Glutamatergic neuron (in vitro differentiated cells): Measurements from ENCODE around the gene GLYATL2. TPM values are rescaled to one million over a fixed set of nuclear protein-coding genes. Genes with fewer than 3 reads are reported as not detected.

Experiments used
- DNase-seq: peaks from one replicate; pipeline ENCODE4 v3.0.0; 2022
- H3K27ac Mint-ChIP-seq: one replicate; pipeline ENCODE4 v1.8.0; 2020; ENCODE audit warnings: mild to moderate bottlenecking, mixed read lengths, inconsistent platforms; ENCODE audit not compliant: unreplicated experiment
- H3K27me3 Mint-ChIP-seq: one replicate; pipeline ENCODE4 v1.8.0; 2020; ENCODE audit warnings: mild to moderate bottlenecking, moderate library complexity, mixed read lengths, inconsistent platforms; ENCODE audit not compliant: unreplicated experiment
- H3K36me3 Mint-ChIP-seq: one replicate; pipeline ENCODE4 v1.8.0; 2020; ENCODE audit warnings: mild to moderate bottlenecking, mixed read lengths, inconsistent platforms; ENCODE audit not compliant: unreplicated experiment
- H3K4me1 Mint-ChIP-seq: one replicate; pipeline ENCODE4 v1.8.0; 2020; ENCODE audit warnings: mild to moderate bottlenecking, low read depth, mixed read lengths, inconsistent platforms; ENCODE audit not compliant: unreplicated experiment
- H3K4me3 Mint-ChIP-seq: one replicate; pipeline ENCODE4 v1.8.0; 2020; ENCODE audit warnings: mild to moderate bottlenecking, mixed read lengths, inconsistent platforms; ENCODE audit not compliant: unreplicated experiment
- H3K9me3 Mint-ChIP-seq: one replicate; pipeline ENCODE4 v1.8.0; 2020; ENCODE audit warnings: mild to moderate bottlenecking, moderate library complexity, mixed read lengths, inconsistent platforms; ENCODE audit not compliant: unreplicated experiment
- CTCF ChIP-seq: fragments of 200-600 bp; sonication (generic); IDR thresholded peaks from one replicate; pipeline ENCODE4 v1.5.0; 2021; ENCODE audit not compliant: partially characterized antibody, unreplicated experiment
- long read RNA-seq: library from polyadenylated mRNA; unstranded; transcript quantifications from one replicate; pipeline ENCODE4 v2.0.0, GENCODE V29; 2020; ENCODE audit not compliant: unreplicated experiment
- total RNA-seq: library from RNA; stranded (reverse); fragmentation: NEBNext Ultra II Directional; extraction: Animal tissue kit (Norgen Biotek cat#: 25700); gene quantifications from one replicate; pipeline ENCODE4 v1.2.1, GENCODE V29; 2021; ENCODE audit not compliant: unreplicated experiment

GLYATL2 gene
- 0.83 TPM for total RNA-seq
- long read RNA-seq, partial matches to known transcripts = 0 of 2 reads
- long read RNA-seq, other reads (novel, unspliced or antisense) = 2 of 2 reads

GRCh38 chr11:58844361-58845005 is at the start of gene GLYATL2:
Gene GLYATL2, minus strand, starts transcription at chr11:58844704. Its CDS starts 5,092 bp downstream, at chr11:58839612.
- H3K36me3 Mint-ChIP-seq = no peaks in the 10 kb centered on the region
- no peak within 1 kb of the TSS for H3K4me3 Mint-ChIP-seq
- H3K27ac Mint-ChIP-seq = no peak within 1 kb of the TSS
- no peaks in the 10 kb centered on the region for H3K9me3 Mint-ChIP-seq
- no peaks in the 10 kb centered on the region for H3K4me1 Mint-ChIP-seq
- no peaks in the 10 kb centered on the region for H3K27me3 Mint-ChIP-seq
- TF ChIP-seq CTCF = no peak
- no peak for DNase-seq

GRCh38 chr11:58893899-58894298 is 49.4 kb upstream of the GLYATL2 start:
- H3K9me3 Mint-ChIP-seq = no peaks in the 10 kb centered on the region
- no peak overlapping the region for H3K4me3 Mint-ChIP-seq
- DNase-seq = no peak
- no peaks in the 10 kb centered on the region for H3K36me3 Mint-ChIP-seq
- no peaks in the 10 kb centered on the region for H3K27me3 Mint-ChIP-seq
- TF ChIP-seq CTCF = no peak
- H3K27ac Mint-ChIP-seq = no peak overlapping the region
- peaks cover 11% of the 10 kb centered on the region for H3K4me1 Mint-ChIP-seq

- Mint-ChIP-seq H3K36me3 (peaks cover 4% of the 10 kb centered on the region), H3K27ac (no peak overlapping the region), H3K4me3 (no peak overlapping the region), H3K4me1 (peaks cover 3% of the 10 kb centered on the region), H3K27me3 (no peaks in the 10 kb centered on the region), H3K9me3 (no peaks in the 10 kb centered on the region)
- TF ChIP-seq CTCF = no peak
- DNase-seq = no peak
These were observed 44.1 kb upstream of the GLYATL2 start for GRCh38 chr11:58888579-58888978.

GRCh38 chr11:58887452-58887851 is 42.9 kb upstream of the GLYATL2 start:
- TF ChIP-seq CTCF = no peak
- Mint-ChIP-seq H3K27me3 (no peaks in the 10 kb centered on the region), H3K4me3 (no peak overlapping the region), H3K9me3 (peaks cover 5% of the 10 kb centered on the region), H3K27ac (no peak overlapping the region), H3K36me3 (peaks cover 4% of the 10 kb centered on the region), H3K4me1 (peaks cover 2% of the 10 kb centered on the region)
- no peak for DNase-seq

- Mint-ChIP-seq H3K4me1 (no peaks in the 10 kb centered on the region), H3K4me3 (no peak overlapping the region), H3K36me3 (peaks cover 9% of the 10 kb centered on the region), H3K9me3 (peaks cover 10% of the 10 kb centered on the region), H3K27ac (no peak overlapping the region), H3K27me3 (no peaks in the 10 kb centered on the region)
- no peak for DNase-seq
- TF ChIP-seq CTCF = no peak
These were observed 36.1 kb upstream of the GLYATL2 start for GRCh38 chr11:58880625-58881024.
